Ishikawa (cell line): ENCODE measurements around the gene ZNF687.

Experiments
- CEBPB ChIP-seq: IDR thresholded peaks from 2 replicates; pipeline ENCODE4 v1.6.1; 2012
- CREB1 ChIP-seq: IDR thresholded peaks from 2 replicates; pipeline ENCODE4 v1.6.1; 2012; ENCODE audit warnings: low read depth
- EGR1 ChIP-seq: IDR thresholded peaks from 2 replicates; pipeline ENCODE4 v1.6.1; 2012
- EP300 ChIP-seq: IDR thresholded peaks from 2 replicates; pipeline ENCODE4 v1.6.1; 2012; ENCODE audit warnings: borderline replicate concordance
- FOXM1 ChIP-seq: IDR thresholded peaks from 2 replicates; pipeline ENCODE4 v1.6.1; 2012; ENCODE audit warnings: low read depth, borderline replicate concordance
- MAX ChIP-seq: IDR thresholded peaks from 2 replicates; pipeline ENCODE4 v1.6.1; 2012
- NFIC ChIP-seq: IDR thresholded peaks from 2 replicates; pipeline ENCODE4 v1.6.1; 2012
- RAD21 ChIP-seq: IDR thresholded peaks from 2 replicates; pipeline ENCODE4 v1.6.1; 2012; ENCODE audit warnings: low read depth
- TAF1 ChIP-seq: IDR thresholded peaks from 2 replicates; pipeline ENCODE4 v1.6.1; 2012; ENCODE audit warnings: low read depth, mild to moderate bottlenecking
- TCF12 ChIP-seq: IDR thresholded peaks from 2 replicates; pipeline ENCODE4 v1.6.1; 2012; ENCODE audit warnings: low read depth
- TEAD4 ChIP-seq: IDR thresholded peaks from 2 replicates; pipeline ENCODE4 v1.6.1; 2012
- YY1 ChIP-seq: IDR thresholded peaks from 2 replicates; pipeline ENCODE4 v1.6.1; 2012; ENCODE audit warnings: low read depth
- ZBTB7A ChIP-seq: IDR thresholded peaks from 2 replicates; pipeline ENCODE4 v1.6.1; 2012; ENCODE audit warnings: low read depth
- TF ChIP-seq, protein P1 (sequence below): IDR thresholded peaks from 2 replicates; pipeline ENCODE4 v1.6.1; 2012; ENCODE audit warnings: low read depth, mild to moderate bottlenecking
- TF ChIP-seq, protein P2 (sequence below): IDR thresholded peaks from 2 replicates; pipeline ENCODE4 v1.6.1; 2012

The ZNF687 gene

GRCh38 chr1:151242442-151242841 is 39.7 kb upstream of the ZNF687 start:
- TF ChIP-seq TAF1 (no peak), FOXM1 (no peak), TEAD4 (no peak), EGR1 (no peak), ZBTB7A (no peak), NFIC (no peak), CEBPB (no peak), EP300 (no peak), RAD21 (no peak), MAX (no peak), TCF12 (no peak), YY1 (no peak), CREB1 (no peak)
- TF ChIP-seq, protein P1, sequence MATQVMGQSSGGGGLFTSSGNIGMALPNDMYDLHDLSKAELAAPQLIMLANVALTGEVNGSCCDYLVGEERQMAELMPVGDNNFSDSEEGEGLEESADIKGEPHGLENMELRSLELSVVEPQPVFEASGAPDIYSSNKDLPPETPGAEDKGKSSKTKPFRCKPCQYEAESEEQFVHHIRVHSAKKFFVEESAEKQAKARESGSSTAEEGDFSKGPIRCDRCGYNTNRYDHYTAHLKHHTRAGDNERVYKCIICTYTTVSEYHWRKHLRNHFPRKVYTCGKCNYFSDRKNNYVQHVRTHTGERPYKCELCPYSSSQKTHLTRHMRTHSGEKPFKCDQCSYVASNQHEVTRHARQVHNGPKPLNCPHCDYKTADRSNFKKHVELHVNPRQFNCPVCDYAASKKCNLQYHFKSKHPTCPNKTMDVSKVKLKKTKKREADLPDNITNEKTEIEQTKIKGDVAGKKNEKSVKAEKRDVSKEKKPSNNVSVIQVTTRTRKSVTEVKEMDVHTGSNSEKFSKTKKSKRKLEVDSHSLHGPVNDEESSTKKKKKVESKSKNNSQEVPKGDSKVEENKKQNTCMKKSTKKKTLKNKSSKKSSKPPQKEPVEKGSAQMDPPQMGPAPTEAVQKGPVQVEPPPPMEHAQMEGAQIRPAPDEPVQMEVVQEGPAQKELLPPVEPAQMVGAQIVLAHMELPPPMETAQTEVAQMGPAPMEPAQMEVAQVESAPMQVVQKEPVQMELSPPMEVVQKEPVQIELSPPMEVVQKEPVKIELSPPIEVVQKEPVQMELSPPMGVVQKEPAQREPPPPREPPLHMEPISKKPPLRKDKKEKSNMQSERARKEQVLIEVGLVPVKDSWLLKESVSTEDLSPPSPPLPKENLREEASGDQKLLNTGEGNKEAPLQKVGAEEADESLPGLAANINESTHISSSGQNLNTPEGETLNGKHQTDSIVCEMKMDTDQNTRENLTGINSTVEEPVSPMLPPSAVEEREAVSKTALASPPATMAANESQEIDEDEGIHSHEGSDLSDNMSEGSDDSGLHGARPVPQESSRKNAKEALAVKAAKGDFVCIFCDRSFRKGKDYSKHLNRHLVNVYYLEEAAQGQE = no peak
- TF ChIP-seq, protein P2, sequence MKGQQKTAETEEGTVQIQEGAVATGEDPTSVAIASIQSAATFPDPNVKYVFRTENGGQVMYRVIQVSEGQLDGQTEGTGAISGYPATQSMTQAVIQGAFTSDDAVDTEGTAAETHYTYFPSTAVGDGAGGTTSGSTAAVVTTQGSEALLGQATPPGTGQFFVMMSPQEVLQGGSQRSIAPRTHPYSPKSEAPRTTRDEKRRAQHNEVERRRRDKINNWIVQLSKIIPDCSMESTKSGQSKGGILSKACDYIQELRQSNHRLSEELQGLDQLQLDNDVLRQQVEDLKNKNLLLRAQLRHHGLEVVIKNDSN = no peak

DNA sequence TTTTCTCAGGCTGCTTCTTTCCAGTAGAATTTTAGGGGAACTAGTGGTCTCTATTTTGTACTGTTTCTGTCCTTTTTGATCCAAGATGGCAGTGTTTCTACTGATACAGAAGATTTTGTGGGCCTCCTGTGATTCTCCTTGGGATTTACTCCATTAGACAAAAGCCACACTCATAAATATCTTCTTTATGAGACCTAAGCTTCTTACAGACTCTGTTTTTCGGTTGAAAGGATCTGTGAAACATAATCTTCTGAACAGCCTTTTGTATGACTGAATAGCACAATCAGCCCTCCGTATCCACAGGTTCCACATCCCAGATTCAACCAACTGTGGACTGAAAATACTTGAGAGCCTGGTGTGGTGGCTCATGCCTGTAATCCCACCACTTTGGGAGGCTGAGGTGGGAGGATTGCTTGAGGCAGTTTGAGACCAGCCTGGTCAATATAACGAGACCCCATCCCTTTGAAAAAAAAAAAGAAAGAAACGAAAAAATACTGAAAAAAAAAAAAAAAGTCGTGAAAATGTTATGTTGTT is 38.3 kb upstream of the ZNF687 start:
- no peak for TF ChIP-seq NFIC
- TF ChIP-seq RAD21 = no peak
- TF ChIP-seq, protein P2 = no peak
- no peak for TF ChIP-seq EGR1
- TF ChIP-seq ZBTB7A = no peak
- TF ChIP-seq YY1 = no peak
- TF ChIP-seq MAX = no peak
- TF ChIP-seq EP300 = no peak
- TF ChIP-seq TAF1 = no peak
- TF ChIP-seq TCF12 = no peak

DNA sequence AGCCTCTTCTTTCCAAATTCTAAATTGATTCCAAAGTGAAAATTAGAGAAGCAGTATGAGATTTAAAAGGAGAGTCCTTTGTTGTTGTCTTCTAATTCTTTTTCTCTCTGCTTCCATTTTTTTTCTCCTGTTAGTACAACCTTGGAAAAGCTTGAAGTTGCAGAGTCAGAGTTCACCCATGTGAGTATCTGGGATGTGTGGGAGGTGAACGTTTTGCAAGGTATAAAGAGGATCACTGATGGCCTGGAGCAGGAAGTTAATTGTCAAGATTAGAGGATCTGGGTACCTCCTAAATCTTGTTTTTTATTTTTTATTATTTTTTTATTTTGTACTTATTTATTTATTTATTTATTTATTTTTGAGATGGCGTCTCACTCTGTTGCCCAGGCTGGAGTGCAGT is 35.3 kb upstream of the ZNF687 start:
- no peak for TF ChIP-seq YY1

- TF ChIP-seq MAX (no peak), RAD21 (peak; percentile 56), TCF12 (no peak)
Observed at GRCh38 chr1:151251656-151252470, 30.2 kb upstream of the ZNF687 start.

- TF ChIP-seq RAD21 (no peak), NFIC (no peak), EP300 (peak; percentile 13; the same call in 1 of the 2 replicates), MAX (peak; percentile 67), CREB1 (no peak; the same call in 1 of the 2 replicates), ZBTB7A (no peak), YY1 (peak; percentile 86), EGR1 (peak; percentile 54; the same call in 1 of the 2 replicates), TCF12 (peak; percentile 58; the same call in 1 of the 2 replicates), TAF1 (peak; percentile 90)
- TF ChIP-seq, protein P2 = peak; percentile 75
- TF ChIP-seq, protein P1 = no peak
Observed at GRCh38 chr1:151254217-151255213, 27.6 kb upstream of the ZNF687 start, which contains the start of gene PSMD4. TSS of gene PSMD4 (plus strand) at chr1:151254734. CDS start at chr1:151254783, 49 bp downstream.
